H1 (cell line): Measurements from ENCODE around the gene ATAD5. TPM values are rescaled to one million over a fixed set of nuclear protein-coding genes. Genes with fewer than 3 reads are reported as not detected.

Experiments used
- HDAC6 ChIP-seq: IDR thresholded peaks from one replicate; pipeline ENCODE4 v1.7.1; 2012; ENCODE audit warnings: low read depth, mild to moderate bottlenecking, inconsistent platforms, low read length, moderate library complexity
- KDM4A ChIP-seq: IDR thresholded peaks from one replicate; pipeline ENCODE4 v1.7.1; 2012; ENCODE audit warnings: low read depth, mild to moderate bottlenecking, moderate library complexity, low read length, inconsistent platforms; ENCODE audit not compliant: severe bottlenecking
- RBBP5 ChIP-seq: IDR thresholded peaks from 2 replicates; pipeline ENCODE4 v1.7.1; 2012; ENCODE audit warnings: low read depth, mild to moderate bottlenecking, inconsistent platforms, low read length, moderate library complexity, borderline replicate concordance
- SAP30 ChIP-seq: fragments of 300-600 bp; sonication (generic); IDR thresholded peaks from 2 replicates; pipeline ENCODE4 v1.7.1; 2012; ENCODE audit warnings: low read length, moderate library complexity, mild to moderate bottlenecking, inconsistent platforms; ENCODE audit not compliant: insufficient read depth, insufficient replicate concordance
- polyA plus RNA-seq, 7 experiments: library from polyadenylated mRNA; depleted of rRNA in 3 of 7; stranded (reverse) in 5 of 7; unstranded in 2 of 7; fragments of >200 nt in 5 of 7; fragments of 200-250 nt in 2 of 7; gene quantifications; 1 replicate in 5 of 7; 2 replicates in 1 of 7; 4 replicates in 1 of 7; pipeline versions ENCODE4 v1.2.1 to v1.2.3, GENCODE V29; 2011 to 2013; ENCODE audit warnings: missing spikeins in 2 of 7, mixed read lengths in 2 of 7
- total RNA-seq: library from RNA; stranded (reverse); fragmentation: NEBNext Ultra II Directional; extraction: Animal tissue kit (Norgen Biotek cat#: 25700); gene quantifications from 2 replicates; pipeline ENCODE4 v1.2.1, GENCODE V29; 2021
- TF ChIP-seq, protein P1 (sequence below): fragments of 300-600 bp; sonication (generic); IDR thresholded peaks from 2 replicates; pipeline ENCODE4 v1.7.1; 2012; ENCODE audit warnings: low read length, moderate library complexity, mild to moderate bottlenecking, inconsistent platforms; ENCODE audit not compliant: insufficient replicate concordance

Gene ATAD5
- total and polyA plus RNA-seq, 2 of the 8 experiments (the other 6 are each of a cell fraction or from before 2014, with no cell fraction given) = 3.5 to 30.0 TPM

DNA sequence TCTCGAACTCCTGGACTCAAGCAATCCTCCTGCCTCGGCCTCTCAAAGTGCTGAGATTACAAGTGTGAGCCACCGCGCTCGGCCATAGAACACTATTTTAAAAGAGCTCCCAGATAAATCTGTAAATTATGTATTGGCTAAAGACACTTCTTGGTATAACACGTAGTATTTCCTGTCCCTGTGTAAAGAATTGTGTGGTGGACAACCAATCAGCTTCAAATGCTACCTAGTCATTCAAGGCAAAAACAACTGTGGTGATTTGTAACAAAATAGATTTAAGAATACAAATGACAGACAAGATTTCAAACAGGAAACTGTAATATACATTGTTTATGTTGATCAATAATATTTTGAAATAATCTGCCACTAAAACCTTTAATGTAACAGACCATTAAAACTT is 21.9 kb upstream of the ATAD5 start (continued):
- TF ChIP-seq, protein P1, sequence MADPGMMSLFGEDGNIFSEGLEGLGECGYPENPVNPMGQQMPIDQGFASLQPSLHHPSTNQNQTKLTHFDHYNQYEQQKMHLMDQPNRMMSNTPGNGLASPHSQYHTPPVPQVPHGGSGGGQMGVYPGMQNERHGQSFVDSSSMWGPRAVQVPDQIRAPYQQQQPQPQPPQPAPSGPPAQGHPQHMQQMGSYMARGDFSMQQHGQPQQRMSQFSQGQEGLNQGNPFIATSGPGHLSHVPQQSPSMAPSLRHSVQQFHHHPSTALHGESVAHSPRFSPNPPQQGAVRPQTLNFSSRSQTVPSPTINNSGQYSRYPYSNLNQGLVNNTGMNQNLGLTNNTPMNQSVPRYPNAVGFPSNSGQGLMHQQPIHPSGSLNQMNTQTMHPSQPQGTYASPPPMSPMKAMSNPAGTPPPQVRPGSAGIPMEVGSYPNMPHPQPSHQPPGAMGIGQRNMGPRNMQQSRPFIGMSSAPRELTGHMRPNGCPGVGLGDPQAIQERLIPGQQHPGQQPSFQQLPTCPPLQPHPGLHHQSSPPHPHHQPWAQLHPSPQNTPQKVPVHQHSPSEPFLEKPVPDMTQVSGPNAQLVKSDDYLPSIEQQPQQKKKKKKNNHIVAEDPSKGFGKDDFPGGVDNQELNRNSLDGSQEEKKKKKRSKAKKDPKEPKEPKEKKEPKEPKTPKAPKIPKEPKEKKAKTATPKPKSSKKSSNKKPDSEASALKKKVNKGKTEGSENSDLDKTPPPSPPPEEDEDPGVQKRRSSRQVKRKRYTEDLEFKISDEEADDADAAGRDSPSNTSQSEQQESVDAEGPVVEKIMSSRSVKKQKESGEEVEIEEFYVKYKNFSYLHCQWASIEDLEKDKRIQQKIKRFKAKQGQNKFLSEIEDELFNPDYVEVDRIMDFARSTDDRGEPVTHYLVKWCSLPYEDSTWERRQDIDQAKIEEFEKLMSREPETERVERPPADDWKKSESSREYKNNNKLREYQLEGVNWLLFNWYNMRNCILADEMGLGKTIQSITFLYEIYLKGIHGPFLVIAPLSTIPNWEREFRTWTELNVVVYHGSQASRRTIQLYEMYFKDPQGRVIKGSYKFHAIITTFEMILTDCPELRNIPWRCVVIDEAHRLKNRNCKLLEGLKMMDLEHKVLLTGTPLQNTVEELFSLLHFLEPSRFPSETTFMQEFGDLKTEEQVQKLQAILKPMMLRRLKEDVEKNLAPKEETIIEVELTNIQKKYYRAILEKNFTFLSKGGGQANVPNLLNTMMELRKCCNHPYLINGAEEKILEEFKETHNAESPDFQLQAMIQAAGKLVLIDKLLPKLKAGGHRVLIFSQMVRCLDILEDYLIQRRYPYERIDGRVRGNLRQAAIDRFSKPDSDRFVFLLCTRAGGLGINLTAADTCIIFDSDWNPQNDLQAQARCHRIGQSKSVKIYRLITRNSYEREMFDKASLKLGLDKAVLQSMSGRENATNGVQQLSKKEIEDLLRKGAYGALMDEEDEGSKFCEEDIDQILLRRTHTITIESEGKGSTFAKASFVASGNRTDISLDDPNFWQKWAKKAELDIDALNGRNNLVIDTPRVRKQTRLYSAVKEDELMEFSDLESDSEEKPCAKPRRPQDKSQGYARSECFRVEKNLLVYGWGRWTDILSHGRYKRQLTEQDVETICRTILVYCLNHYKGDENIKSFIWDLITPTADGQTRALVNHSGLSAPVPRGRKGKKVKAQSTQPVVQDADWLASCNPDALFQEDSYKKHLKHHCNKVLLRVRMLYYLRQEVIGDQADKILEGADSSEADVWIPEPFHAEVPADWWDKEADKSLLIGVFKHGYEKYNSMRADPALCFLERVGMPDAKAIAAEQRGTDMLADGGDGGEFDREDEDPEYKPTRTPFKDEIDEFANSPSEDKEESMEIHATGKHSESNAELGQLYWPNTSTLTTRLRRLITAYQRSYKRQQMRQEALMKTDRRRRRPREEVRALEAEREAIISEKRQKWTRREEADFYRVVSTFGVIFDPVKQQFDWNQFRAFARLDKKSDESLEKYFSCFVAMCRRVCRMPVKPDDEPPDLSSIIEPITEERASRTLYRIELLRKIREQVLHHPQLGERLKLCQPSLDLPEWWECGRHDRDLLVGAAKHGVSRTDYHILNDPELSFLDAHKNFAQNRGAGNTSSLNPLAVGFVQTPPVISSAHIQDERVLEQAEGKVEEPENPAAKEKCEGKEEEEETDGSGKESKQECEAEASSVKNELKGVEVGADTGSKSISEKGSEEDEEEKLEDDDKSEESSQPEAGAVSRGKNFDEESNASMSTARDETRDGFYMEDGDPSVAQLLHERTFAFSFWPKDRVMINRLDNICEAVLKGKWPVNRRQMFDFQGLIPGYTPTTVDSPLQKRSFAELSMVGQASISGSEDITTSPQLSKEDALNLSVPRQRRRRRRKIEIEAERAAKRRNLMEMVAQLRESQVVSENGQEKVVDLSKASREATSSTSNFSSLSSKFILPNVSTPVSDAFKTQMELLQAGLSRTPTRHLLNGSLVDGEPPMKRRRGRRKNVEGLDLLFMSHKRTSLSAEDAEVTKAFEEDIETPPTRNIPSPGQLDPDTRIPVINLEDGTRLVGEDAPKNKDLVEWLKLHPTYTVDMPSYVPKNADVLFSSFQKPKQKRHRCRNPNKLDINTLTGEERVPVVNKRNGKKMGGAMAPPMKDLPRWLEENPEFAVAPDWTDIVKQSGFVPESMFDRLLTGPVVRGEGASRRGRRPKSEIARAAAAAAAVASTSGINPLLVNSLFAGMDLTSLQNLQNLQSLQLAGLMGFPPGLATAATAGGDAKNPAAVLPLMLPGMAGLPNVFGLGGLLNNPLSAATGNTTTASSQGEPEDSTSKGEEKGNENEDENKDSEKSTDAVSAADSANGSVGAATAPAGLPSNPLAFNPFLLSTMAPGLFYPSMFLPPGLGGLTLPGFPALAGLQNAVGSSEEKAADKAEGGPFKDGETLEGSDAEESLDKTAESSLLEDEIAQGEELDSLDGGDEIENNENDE = no peak
- TF ChIP-seq SAP30 (no peak), HDAC6 (no peak), KDM4A (no peak), RBBP5 (no peak)
